Ishikawa (cell line): ENCODE data around the gene TBC1D13.

ENCODE experiments used
- CEBPB ChIP-seq: IDR thresholded peaks from 2 replicates; pipeline ENCODE4 v1.6.1; 2012
- CREB1 ChIP-seq: IDR thresholded peaks from 2 replicates; pipeline ENCODE4 v1.6.1; 2012; ENCODE audit warnings: low read depth
- EGR1 ChIP-seq: IDR thresholded peaks from 2 replicates; pipeline ENCODE4 v1.6.1; 2012
- EP300 ChIP-seq: IDR thresholded peaks from 2 replicates; pipeline ENCODE4 v1.6.1; 2012; ENCODE audit warnings: borderline replicate concordance
- FOXM1 ChIP-seq: IDR thresholded peaks from 2 replicates; pipeline ENCODE4 v1.6.1; 2012; ENCODE audit warnings: low read depth, borderline replicate concordance
- NFIC ChIP-seq: IDR thresholded peaks from 2 replicates; pipeline ENCODE4 v1.6.1; 2012
- RAD21 ChIP-seq: IDR thresholded peaks from 2 replicates; pipeline ENCODE4 v1.6.1; 2012; ENCODE audit warnings: low read depth
- TAF1 ChIP-seq: IDR thresholded peaks from 2 replicates; pipeline ENCODE4 v1.6.1; 2012; ENCODE audit warnings: low read depth, mild to moderate bottlenecking
- TCF12 ChIP-seq: IDR thresholded peaks from 2 replicates; pipeline ENCODE4 v1.6.1; 2012; ENCODE audit warnings: low read depth
- TEAD4 ChIP-seq: IDR thresholded peaks from 2 replicates; pipeline ENCODE4 v1.6.1; 2012
- YY1 ChIP-seq: IDR thresholded peaks from 2 replicates; pipeline ENCODE4 v1.6.1; 2012; ENCODE audit warnings: low read depth
- ZBTB7A ChIP-seq: IDR thresholded peaks from 2 replicates; pipeline ENCODE4 v1.6.1; 2012; ENCODE audit warnings: low read depth
- TF ChIP-seq, protein P1 (sequence below): IDR thresholded peaks from 2 replicates; pipeline ENCODE4 v1.6.1; 2012
- TF ChIP-seq, protein P2 (sequence below): IDR thresholded peaks from 2 replicates; pipeline ENCODE4 v1.6.1; 2012; ENCODE audit warnings: low read depth, mild to moderate bottlenecking
- TF ChIP-seq, protein P3 (sequence below): IDR thresholded peaks from 2 replicates; pipeline ENCODE4 v1.6.1; 2012

The TBC1D13 gene

DNA sequence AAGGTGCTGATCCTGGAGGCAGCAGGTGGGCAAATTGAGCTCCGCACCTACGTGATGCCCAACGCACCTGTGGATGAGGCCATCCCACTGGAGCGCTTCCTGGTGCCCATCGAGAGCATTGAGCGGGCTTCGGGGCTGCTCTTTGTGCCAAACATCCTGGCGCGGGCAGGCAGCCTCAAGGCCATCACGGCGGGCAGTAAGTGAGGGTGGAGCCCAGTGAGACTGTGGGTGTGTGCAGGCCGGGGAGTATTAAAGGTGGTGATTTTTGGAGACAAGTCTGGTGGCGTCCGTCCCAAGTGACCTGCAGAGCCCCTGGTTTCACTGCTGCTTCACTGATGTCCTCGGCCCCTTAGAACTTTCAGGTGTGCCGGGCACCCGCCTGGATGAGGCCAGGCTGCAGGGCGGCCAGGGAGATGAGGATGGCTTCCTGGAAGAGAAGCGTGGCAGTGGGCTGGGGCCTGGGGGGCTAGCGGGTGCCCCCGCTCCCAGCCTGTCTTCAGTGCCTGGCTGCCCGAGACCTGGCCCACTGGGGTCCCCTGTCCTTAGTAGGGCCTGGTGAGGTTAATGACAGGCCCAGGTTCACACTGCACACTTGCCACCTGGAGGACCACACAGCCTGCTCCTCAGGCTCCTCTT, 35.5 kb downstream of the TBC1D13 start:
- TF ChIP-seq, protein P1, sequence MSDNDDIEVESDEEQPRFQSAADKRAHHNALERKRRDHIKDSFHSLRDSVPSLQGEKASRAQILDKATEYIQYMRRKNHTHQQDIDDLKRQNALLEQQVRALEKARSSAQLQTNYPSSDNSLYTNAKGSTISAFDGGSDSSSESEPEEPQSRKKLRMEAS = no peak
- TF ChIP-seq, protein P2, sequence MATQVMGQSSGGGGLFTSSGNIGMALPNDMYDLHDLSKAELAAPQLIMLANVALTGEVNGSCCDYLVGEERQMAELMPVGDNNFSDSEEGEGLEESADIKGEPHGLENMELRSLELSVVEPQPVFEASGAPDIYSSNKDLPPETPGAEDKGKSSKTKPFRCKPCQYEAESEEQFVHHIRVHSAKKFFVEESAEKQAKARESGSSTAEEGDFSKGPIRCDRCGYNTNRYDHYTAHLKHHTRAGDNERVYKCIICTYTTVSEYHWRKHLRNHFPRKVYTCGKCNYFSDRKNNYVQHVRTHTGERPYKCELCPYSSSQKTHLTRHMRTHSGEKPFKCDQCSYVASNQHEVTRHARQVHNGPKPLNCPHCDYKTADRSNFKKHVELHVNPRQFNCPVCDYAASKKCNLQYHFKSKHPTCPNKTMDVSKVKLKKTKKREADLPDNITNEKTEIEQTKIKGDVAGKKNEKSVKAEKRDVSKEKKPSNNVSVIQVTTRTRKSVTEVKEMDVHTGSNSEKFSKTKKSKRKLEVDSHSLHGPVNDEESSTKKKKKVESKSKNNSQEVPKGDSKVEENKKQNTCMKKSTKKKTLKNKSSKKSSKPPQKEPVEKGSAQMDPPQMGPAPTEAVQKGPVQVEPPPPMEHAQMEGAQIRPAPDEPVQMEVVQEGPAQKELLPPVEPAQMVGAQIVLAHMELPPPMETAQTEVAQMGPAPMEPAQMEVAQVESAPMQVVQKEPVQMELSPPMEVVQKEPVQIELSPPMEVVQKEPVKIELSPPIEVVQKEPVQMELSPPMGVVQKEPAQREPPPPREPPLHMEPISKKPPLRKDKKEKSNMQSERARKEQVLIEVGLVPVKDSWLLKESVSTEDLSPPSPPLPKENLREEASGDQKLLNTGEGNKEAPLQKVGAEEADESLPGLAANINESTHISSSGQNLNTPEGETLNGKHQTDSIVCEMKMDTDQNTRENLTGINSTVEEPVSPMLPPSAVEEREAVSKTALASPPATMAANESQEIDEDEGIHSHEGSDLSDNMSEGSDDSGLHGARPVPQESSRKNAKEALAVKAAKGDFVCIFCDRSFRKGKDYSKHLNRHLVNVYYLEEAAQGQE = no peak
- no peak for TF ChIP-seq YY1

DNA sequence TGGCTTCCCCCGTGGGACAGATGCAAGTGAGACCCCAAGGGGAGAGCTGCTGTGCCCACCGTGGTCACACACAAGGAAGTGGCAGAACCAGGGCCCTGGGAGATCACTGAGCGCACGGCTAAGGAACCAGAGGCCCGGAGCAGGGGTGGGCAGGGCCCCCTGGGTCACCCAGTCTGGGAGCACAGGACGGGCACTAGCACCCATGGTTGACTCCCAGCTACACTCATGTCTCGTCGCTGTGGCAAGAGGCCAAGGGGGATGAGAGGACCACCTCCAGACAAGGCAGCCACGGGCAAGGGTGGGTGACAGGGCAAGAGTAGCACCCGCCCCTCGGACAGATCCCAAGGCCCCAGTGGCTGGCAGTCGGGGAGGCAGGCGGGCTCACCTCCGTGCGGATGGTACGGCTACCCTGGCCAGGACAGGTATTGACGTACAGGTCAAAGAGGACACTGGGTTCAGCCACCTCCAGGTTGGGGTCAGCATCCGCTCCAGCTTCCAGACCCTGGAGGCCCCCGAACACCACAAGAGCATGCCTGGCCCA, 36.4 kb downstream of the TBC1D13 start:
- TF ChIP-seq ZBTB7A (no peak), CEBPB (no peak), YY1 (no peak), EGR1 (no peak)
- TF ChIP-seq, protein P2 = no peak
- TF ChIP-seq, protein P3, sequence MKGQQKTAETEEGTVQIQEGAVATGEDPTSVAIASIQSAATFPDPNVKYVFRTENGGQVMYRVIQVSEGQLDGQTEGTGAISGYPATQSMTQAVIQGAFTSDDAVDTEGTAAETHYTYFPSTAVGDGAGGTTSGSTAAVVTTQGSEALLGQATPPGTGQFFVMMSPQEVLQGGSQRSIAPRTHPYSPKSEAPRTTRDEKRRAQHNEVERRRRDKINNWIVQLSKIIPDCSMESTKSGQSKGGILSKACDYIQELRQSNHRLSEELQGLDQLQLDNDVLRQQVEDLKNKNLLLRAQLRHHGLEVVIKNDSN = no peak

DNA sequence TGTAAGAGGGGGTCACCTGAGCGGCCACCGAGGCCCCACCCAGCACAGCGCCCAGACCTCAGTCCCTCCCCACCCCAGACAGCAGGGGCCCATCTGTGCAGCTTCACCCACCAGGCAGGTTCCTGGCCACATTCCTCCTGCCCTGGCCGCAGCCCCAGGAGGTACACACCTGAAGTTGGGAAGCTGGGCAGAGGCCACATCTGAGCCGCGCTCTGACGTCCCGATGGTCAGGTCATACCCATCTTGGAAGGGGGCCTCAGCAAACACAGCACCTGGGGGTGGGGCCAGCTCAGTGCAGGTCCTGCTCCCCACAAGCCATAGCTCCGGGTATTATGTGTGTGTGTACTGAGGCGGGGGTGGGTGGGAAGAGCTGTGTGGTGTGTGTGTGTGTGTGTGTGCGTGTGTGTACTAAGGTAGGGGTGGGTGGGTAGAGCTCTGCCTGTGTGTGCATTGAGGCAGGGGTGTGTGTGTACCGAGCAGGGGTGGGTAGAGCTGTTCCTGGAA, 36.9 kb downstream of the TBC1D13 start:
- TF ChIP-seq NFIC (no peak), RAD21 (no peak), EGR1 (no peak), CREB1 (no peak), TAF1 (no peak), EP300 (no peak), ZBTB7A (no peak), TCF12 (no peak)
- TF ChIP-seq, protein P1 = no peak
- TF ChIP-seq, protein P3 = no peak

DNA sequence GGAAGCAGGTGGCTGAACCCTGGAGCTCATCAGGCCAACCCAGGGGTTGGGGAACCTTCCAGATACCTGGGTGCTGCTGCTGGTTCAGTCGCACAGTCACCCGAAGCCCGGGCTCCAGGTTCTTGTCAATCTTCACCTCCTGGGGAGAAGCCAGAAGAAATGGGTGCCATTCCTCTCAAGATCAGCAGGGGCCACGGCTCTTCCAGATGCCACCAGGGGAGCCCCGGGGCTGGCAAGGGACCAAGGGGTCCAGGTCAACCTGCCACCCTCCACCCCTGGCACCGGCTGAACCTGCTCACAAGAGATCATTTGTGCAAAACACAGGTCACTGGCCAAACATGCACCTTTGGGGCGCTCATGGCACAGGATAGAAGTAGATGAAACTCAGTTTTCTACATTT, 37.9 kb downstream of the TBC1D13 start:
- no peak for TF ChIP-seq YY1
- no peak for TF ChIP-seq CREB1
- TF ChIP-seq EP300 = no peak
- TF ChIP-seq TEAD4 = no peak
- TF ChIP-seq, protein P1 = no peak
- TF ChIP-seq ZBTB7A = no peak
- TF ChIP-seq, protein P3 = no peak
- TF ChIP-seq TCF12 = no peak
- TF ChIP-seq CEBPB = no peak
- no peak for TF ChIP-seq EGR1

DNA sequence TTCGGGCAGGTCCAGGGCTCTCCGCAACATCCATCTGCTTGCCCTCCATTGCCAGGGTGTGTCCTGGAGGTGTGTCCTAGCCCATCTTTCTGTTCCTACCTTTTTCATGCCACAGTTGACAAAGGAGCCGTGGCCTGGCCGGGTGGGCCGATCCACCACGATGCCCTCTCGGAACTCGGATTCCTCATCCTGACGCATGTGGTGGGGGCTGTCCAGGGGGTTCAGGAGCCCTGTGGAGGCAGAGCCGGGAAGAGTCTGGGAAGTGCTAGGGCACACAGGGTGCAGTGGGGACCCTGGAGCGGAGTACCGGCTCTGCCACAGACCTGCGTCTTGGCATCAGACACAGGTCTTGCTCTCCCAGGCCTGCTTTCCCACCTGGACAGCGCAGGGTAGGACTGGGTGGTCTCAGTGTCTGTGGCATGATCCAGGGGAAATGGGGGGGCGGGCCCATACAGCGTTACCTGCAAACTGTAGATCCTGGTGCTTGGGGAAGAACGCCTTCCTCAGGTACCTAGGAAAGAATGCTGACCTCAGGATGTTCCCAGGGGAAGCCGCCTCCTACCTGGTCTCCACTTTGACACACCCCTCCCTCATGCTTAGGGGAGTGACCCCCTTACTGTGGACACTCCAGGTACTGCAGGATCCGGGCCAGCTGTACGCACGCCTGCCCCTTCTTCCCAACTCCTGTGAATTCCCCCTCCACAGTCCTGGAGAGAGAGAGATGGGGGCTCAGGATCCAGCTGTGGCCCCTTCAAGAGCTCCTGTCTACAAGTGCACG, 39.1 kb downstream of the TBC1D13 start:
- no peak for TF ChIP-seq ZBTB7A
- no peak for TF ChIP-seq TCF12

DNA sequence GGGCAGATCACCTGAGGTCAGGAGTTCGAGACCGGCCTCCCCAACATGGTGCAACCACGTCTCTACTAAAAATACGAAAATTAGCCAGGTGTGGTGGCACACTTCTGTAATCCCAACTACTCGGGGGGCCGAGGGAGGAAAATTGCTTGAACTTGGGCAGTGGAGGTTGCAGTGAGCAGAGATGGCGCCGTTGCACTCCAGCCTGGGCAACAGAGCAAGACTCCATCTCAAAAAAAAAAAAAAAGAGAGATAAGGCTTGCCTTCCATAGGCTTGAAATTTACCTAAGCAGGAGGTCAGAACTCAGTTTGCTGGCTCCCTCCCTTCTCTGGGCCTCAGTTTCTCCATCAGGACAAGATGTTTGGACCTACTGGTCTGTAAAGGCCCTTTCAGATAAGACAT, 41.2 kb downstream of the TBC1D13 start:
- TF ChIP-seq FOXM1 = no peak
- TF ChIP-seq RAD21 = no peak
- TF ChIP-seq EP300 = no peak
